ENCODE results near the gene CAMKV. TPM values are rescaled to one million over a fixed set of nuclear protein-coding genes. Genes with fewer than 3 reads are reported as not detected.

Gene CAMKV
- total and polyA plus RNA-seq, 11 donors = not detected

DNA sequence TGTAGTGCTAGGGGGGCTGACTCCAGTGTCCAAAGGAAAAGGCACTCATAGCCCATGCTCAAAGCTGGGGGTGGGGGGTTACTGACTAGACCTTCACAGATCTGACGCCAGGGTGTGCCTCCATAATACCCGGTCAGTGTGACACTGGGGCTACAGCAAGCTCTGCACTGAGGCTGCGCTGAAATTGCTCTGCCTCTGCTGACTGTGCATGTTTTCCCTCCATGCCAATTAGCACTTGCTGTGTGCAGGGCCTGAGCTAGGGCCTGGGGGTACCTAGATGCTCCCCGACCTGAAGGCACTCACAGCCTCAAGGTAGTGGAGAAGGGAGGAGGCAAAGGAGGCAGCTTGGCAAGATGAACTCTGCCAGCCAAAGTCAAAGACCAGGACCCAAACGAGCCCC, 5.2 kb downstream of the CAMKV start:
- 21 to 65% (median 58%) methylated on average over 2 to 5 of the region's 5 CpGs for WGBS, 4 donors
- H3K27me3 ChIP-seq = peaks cover 7 to 35% (median 20%) of the 10 kb centered on the region in 9 donors
- no peak overlapping the region for H3K4me3 ChIP-seq
- no peaks in the 10 kb centered on the region for H3K9me3 ChIP-seq
- no peak overlapping the region for H3K27ac ChIP-seq
- no peak for ATAC-seq
- peaks cover 0 to 7% (median 6%) of the 10 kb centered on the region in 12 donors for H3K4me1 ChIP-seq
- H3K36me3 ChIP-seq = no peaks in the 10 kb centered on the region
- TF ChIP-seq POLR2A (IDR thresholded peaks at IDR 0.05) = no peak
- TF ChIP-seq, protein P1, sequence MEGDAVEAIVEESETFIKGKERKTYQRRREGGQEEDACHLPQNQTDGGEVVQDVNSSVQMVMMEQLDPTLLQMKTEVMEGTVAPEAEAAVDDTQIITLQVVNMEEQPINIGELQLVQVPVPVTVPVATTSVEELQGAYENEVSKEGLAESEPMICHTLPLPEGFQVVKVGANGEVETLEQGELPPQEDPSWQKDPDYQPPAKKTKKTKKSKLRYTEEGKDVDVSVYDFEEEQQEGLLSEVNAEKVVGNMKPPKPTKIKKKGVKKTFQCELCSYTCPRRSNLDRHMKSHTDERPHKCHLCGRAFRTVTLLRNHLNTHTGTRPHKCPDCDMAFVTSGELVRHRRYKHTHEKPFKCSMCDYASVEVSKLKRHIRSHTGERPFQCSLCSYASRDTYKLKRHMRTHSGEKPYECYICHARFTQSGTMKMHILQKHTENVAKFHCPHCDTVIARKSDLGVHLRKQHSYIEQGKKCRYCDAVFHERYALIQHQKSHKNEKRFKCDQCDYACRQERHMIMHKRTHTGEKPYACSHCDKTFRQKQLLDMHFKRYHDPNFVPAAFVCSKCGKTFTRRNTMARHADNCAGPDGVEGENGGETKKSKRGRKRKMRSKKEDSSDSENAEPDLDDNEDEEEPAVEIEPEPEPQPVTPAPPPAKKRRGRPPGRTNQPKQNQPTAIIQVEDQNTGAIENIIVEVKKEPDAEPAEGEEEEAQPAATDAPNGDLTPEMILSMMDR (IDR thresholded peaks at IDR 0.05) = no peak
- intact Hi-C loops (cut with DNase I) = no loop called here
- no peak for DNase-seq

DNA sequence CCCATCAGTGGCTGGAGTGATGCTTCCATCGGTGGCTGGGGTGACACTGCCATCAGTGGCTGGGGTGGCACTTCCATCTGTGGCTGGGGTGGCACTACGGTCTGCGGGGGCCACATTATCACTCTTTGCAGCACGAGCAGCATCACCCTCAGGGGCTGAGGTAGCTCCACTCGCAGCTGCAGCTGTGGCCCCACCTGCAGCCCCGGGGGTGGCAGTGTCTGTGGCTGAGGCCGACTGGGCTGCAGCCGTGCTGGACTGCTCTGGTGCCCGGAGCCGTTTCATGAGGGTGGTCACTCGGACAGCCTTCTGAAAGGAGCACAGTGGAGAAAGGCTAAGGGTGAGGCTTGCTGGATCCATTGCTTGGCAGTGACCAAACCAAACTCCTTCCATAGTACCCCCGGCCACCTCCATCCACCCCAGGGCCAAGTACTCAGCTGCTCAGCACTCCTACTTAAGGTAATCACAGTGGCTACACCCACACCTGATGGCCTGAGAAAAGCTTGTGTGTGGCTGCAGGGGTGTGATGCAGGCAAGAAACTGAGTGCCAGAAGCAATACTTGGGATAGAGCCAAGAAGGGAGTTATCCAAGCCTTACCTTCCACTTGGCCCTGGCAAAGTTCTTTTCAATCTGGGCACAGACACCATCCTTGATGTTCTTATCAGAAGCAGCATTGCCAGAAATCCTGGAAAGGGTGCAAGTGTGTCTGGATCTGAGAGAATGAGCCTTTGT, 10.0 kb downstream of the CAMKV start:
- WGBS, 4 donors = 79 to 84% (median 83%) methylated on average over 8 to 12 of the region's 12 CpGs
- Histone ChIP-seq H3K4me1 (peaks cover 0 to 14% (median 8%) of the 10 kb centered on the region in 12 donors), H3K27me3 (peaks cover 0 to 7% (median 0%) of the 10 kb centered on the region in 9 donors), H3K27ac (no peak overlapping the region), H3K36me3 (no peaks in the 10 kb centered on the region), H3K9me3 (no peaks in the 10 kb centered on the region), H3K4me3 (no peak overlapping the region)
- ATAC-seq = no peak
- intact Hi-C loops (cut with DNase I) = loop anchor here in 1 of 10 donors (5.0 kb wide), 1 partner anchor 43 kb away; the partner anchor contains the start of gene MST1R
- no peak for DNase-seq
- TF ChIP-seq, protein P1 (IDR thresholded peaks at IDR 0.05) = no peak
- TF ChIP-seq POLR2A (IDR thresholded peaks at IDR 0.05) = no peak

DNA sequence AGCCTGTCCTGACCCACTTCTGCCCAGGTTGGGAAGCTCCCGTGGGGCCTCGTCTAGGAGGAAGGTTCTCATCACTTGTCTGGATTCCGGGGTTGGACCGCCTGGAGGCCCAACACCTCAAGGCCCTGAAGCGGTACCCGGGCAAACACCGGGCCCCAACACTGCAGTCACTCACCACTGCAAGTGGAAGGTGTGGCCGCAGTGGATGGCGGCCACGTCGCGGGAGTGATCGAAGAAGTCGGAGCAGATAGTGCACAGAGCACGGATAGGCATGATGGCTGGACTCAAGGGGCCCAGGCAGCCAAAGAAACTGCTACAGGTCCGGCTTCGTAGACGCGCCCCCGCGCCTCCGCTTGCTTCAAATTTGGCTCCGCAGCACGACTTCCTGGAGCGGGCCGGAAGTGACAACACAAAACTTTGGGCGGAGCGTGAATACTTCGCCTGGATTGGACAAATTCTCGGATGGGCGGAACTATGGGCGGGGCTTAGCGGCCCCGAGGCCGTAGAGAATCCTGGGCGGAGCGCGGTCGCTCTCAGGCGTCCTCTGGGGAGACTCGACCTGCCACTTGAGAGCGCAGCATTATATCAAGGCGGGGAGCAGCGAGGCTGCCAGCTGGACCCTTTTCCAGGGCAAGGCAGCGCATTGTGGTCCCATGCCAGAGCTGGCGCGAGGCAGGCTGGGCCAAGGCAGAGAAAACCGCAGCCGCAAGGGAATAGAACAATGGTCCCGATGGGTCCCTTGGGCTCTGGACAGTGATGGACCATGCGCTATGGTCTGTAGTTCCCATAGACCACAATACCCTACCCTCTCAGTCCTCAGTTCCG, 13.3 kb downstream of the CAMKV start, which contains the start of gene TRAIP:
TRAIP (minus strand) TSS at position 384 of the 825 bp plus-strand sequence; CDS start at position 273, 111 bp downstream.
- peak; percentile 99 to 100 (median 100) for ATAC-seq
- no peaks in the 10 kb centered on the region for H3K9me3 ChIP-seq
- peaks cover 0 to 14% (median 8%) of the 10 kb centered on the region in 12 donors for H3K4me1 ChIP-seq
- intact Hi-C loops (cut with DNase I) = loop anchor here in 2 of 10 donors (2.0 to 5.0 kb wide), 2 partner anchors 46 to 72 kb away; partner anchors contain the start of genes MON1A (in 1 of the 2) and MST1R (in 1 of the 2)
- H3K27ac ChIP-seq = peak within 1 kb of the TSS; percentile 34 to 88 (median 82)
- DNase-seq = peak; percentile 94 to 96 (median 95)
- 2% methylated on average over 27 to 52 of the region's 52 CpGs for WGBS, 4 donors
- TF ChIP-seq, protein P1 (IDR thresholded peaks at IDR 0.05) = peak in 2 of 12 donors; percentile 15 to 24
- TF ChIP-seq POLR2A (IDR thresholded peaks at IDR 0.05) = peak in 1 of 2 donors; percentile 65
- H3K4me3 ChIP-seq = peak within 1 kb of the TSS; percentile 28 to 91 (median 61)
- no peaks in the 10 kb centered on the region for H3K27me3 ChIP-seq
- H3K36me3 ChIP-seq = no peaks in the 10 kb centered on the region
